Activated CD8-positive, alpha-beta T cell treated with anti-CD3 and anti-CD28 coated beads for 36 hours (primary cell): Measurements from ENCODE around the gene NLGN2. TPM values are rescaled to one million over a fixed set of nuclear protein-coding genes. Genes with fewer than 3 reads are reported as not detected.

ENCODE experiments used
- ATAC-seq: fragments of 200-7000 bp; cut with Tn5 transposase; one replicate; pipeline ENCODE4 v1.10.0; 2021; ENCODE audit warnings: mild to moderate bottlenecking, moderate library complexity
- CTCF ChIA-PET: fragments of 350-600 bp; sonication (Branson Sonifier 250); formaldehyde crosslinking; loops from one replicate; lab custom pipeline; 2021; ENCODE audit warnings: antibody characterized with exemption; lab: Charles Lee
- POLR2A ChIA-PET: fragments of 350-600 bp; sonication (Branson Sonifier 250); formaldehyde crosslinking; loops from one replicate; lab custom pipeline; 2021; ENCODE audit warnings: antibody characterized with exemption; lab: Charles Lee
- DNase-seq: peaks from one replicate; pipeline ENCODE4 v3.0.0-alpha.2; 2020
- H3K27ac Mint-ChIP-seq: one replicate; pipeline ENCODE4 v1.8.0; 2021; ENCODE audit warnings: mild to moderate bottlenecking, mixed read lengths
- H3K27me3 Mint-ChIP-seq: one replicate; pipeline ENCODE4 v1.8.0; 2021; ENCODE audit warnings: mixed read lengths
- H3K36me3 Mint-ChIP-seq: one replicate; pipeline ENCODE4 v1.8.0; 2021; ENCODE audit warnings: low read depth, mixed read lengths
- H3K4me1 Mint-ChIP-seq: one replicate; pipeline ENCODE4 v1.8.0; 2021; ENCODE audit warnings: low read depth, mixed read lengths
- H3K4me3 Mint-ChIP-seq: one replicate; pipeline ENCODE4 v1.8.0; 2021; ENCODE audit warnings: mild to moderate bottlenecking, moderate library complexity, mixed read lengths
- H3K9me3 Mint-ChIP-seq: one replicate; pipeline ENCODE4 v1.8.0; 2021; ENCODE audit warnings: mixed read lengths
- CTCF ChIP-seq: fragments of 200-600 bp; IDR thresholded peaks from one replicate; pipeline ENCODE4 v1.8.0; 2022; ENCODE audit warnings: antibody characterized with exemption, mild to moderate bottlenecking
- intact Hi-C: fragments of 100-400 bp; cut with micrococcal nuclease; formaldehyde crosslinking; loops from one replicate; pipeline ENCODE4 v1.10.0; 2022
- total RNA-seq, 2 experiments: library from RNA; stranded (reverse); gene quantifications; one replicate each; pipeline ENCODE4 v1.2.3, GENCODE V29; 2021

Gene NLGN2
- total RNA-seq, 2 experiments from 2014 or later = 9.4 to 10.9 TPM

GRCh38 chr17:7425756-7426155 is 18.1 kb downstream of the NLGN2 start:
- no peak overlapping the region for H3K4me3 Mint-ChIP-seq
- intact Hi-C loops = no loop called here
- H3K36me3 Mint-ChIP-seq = no peaks in the 10 kb centered on the region
- no peaks in the 10 kb centered on the region for H3K9me3 Mint-ChIP-seq
- H3K27ac Mint-ChIP-seq = no peak overlapping the region
- H3K4me1 Mint-ChIP-seq = no peaks in the 10 kb centered on the region
- ChIA-PET POLR2A (interaction anchor here (0.6 kb wide), 1 partner anchor 14 kb away, joined by 3 read pairs; no protein-coding TSS in a partner anchor), CTCF (interaction anchor here (1.5 kb wide), 1 partner anchor 11 kb away, joined by 5 read pairs; no protein-coding TSS in a partner anchor)
- H3K27me3 Mint-ChIP-seq = no peaks in the 10 kb centered on the region
- TF ChIP-seq CTCF = no peak
- DNase-seq (no peak), ATAC-seq (no peak)

- Mint-ChIP-seq H3K27ac (no peak overlapping the region), H3K4me3 (no peak overlapping the region), H3K36me3 (no peaks in the 10 kb centered on the region), H3K9me3 (no peaks in the 10 kb centered on the region), H3K27me3 (no peaks in the 10 kb centered on the region), H3K4me1 (no peaks in the 10 kb centered on the region)
- no peak for DNase-seq
- intact Hi-C loops = no loop called here
- ChIA-PET CTCF (interaction anchor here (1.0 kb wide), 1 partner anchor 69 kb away, joined by 4 read pairs; no protein-coding TSS in a partner anchor), POLR2A (interaction anchor here (1.0 kb wide), 1 partner anchor 13 kb away, joined by 3 read pairs; the partner anchor contains the start of gene FGF11)
- ATAC-seq = no peak
- TF ChIP-seq CTCF = no peak
Observed at GRCh38 chr17:7426203-7426863, 18.7 kb downstream of the NLGN2 start.

- CTCF ChIA-PET = interaction anchor here (1.0 kb wide), 1 partner anchor 70 kb away, joined by 4 read pairs; no protein-coding TSS in a partner anchor
- Mint-ChIP-seq H3K4me1 (no peaks in the 10 kb centered on the region), H3K27ac (no peak overlapping the region), H3K4me3 (no peak overlapping the region), H3K36me3 (no peaks in the 10 kb centered on the region), H3K27me3 (no peaks in the 10 kb centered on the region), H3K9me3 (no peaks in the 10 kb centered on the region)
- intact Hi-C loops = no loop called here
- DNase-seq (no peak), ATAC-seq (no peak)
- no peak for TF ChIP-seq CTCF
- POLR2A ChIA-PET = interaction anchor here (1.0 kb wide), 1 partner anchor 13 kb away, joined by 3 read pairs; the partner anchor contains the start of gene FGF11
Observed at GRCh38 chr17:7426896-7427489, 19.3 kb downstream of the NLGN2 start.

GRCh38 chr17:7427549-7427948 is 19.9 kb downstream of the NLGN2 start:
- ChIA-PET CTCF (interaction anchor here (1.0 kb wide), 1 partner anchor 71 kb away, joined by 4 read pairs; no protein-coding TSS in a partner anchor), POLR2A (no interaction called here)
- no peak overlapping the region for H3K27ac Mint-ChIP-seq
- no peaks in the 10 kb centered on the region for H3K9me3 Mint-ChIP-seq
- H3K36me3 Mint-ChIP-seq = no peaks in the 10 kb centered on the region
- no peak overlapping the region for H3K4me3 Mint-ChIP-seq
- no peak for ATAC-seq
- DNase-seq = no peak
- no peak for TF ChIP-seq CTCF
- H3K4me1 Mint-ChIP-seq = no peaks in the 10 kb centered on the region
- intact Hi-C loops = no loop called here
- H3K27me3 Mint-ChIP-seq = no peaks in the 10 kb centered on the region

- ATAC-seq (no peak), DNase-seq (no peak)
- Mint-ChIP-seq H3K27me3 (no peaks in the 10 kb centered on the region), H3K9me3 (no peaks in the 10 kb centered on the region), H3K4me1 (no peaks in the 10 kb centered on the region), H3K27ac (no peak within 1 kb of the TSS), H3K4me3 (no peak within 1 kb of the TSS), H3K36me3 (no peaks in the 10 kb centered on the region)
- intact Hi-C loops = no loop called here
- CTCF ChIA-PET = no interaction called here
- no peak for TF ChIP-seq CTCF
- POLR2A ChIA-PET = no interaction called here
Observed at GRCh38 chr17:7428557-7428956, 20.9 kb downstream of the NLGN2 start, which contains the start of gene SPEM3. SPEM3 (plus strand) TSS chr17:7428857; CDS start chr17:7428903, 46 bp downstream.
